ENCODE measurements around the gene ARHGAP6.

DNA sequence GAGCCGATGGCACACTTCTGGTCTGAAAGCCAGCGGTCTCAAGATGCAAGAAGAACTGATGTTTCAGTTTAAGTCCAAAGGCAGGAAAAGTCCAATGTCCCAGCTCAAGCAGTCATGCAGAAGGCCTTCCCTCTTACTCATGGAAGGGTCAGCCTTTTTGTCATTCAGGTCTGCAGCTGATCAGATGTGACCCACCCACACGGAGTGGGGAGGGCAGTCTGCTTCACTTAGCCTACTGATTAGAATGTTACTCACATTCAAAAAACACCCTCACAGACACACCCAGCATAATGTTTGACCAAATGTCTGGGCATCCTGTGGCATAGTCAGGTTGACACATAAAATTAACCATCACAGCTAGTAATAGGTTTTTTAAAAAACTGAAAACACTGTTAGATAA, 548.0 kb downstream of the ARHGAP6 start:
- TF ChIP-seq, protein P1, sequence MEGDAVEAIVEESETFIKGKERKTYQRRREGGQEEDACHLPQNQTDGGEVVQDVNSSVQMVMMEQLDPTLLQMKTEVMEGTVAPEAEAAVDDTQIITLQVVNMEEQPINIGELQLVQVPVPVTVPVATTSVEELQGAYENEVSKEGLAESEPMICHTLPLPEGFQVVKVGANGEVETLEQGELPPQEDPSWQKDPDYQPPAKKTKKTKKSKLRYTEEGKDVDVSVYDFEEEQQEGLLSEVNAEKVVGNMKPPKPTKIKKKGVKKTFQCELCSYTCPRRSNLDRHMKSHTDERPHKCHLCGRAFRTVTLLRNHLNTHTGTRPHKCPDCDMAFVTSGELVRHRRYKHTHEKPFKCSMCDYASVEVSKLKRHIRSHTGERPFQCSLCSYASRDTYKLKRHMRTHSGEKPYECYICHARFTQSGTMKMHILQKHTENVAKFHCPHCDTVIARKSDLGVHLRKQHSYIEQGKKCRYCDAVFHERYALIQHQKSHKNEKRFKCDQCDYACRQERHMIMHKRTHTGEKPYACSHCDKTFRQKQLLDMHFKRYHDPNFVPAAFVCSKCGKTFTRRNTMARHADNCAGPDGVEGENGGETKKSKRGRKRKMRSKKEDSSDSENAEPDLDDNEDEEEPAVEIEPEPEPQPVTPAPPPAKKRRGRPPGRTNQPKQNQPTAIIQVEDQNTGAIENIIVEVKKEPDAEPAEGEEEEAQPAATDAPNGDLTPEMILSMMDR (conservative IDR thresholded peaks at IDR 0.05) = no peak
- TF ChIP-seq ZFX (IDR thresholded peaks at IDR 0.05) = no peak

All from C4-2B (cell line).